ENCODE results near the gene TTC16. TPM values are rescaled to one million over a fixed set of nuclear protein-coding genes. Genes with fewer than 3 reads are reported as not detected.

TTC16 gene
- total and polyA plus RNA-seq, 2 of the 8 experiments (the other 6 are each of a cell fraction or from before 2014, with no cell fraction given): 0.03 TPM; not detected in 1

- H3K4me3 ChIP-seq (ENCODE audit: extremely low read depth in 1 of 4, insufficient read depth in 2 of 4, low read depth in 3 of 4, low read length in 4 of 4): no peak overlapping the region
- POLR2A ChIA-PET (ENCODE audit: partially characterized antibody): interaction anchor here (0.7 to 1.7 kb wide), 5 partner anchors 13 to 101 kb away, joined by 3 to 6 read pairs (median 4); no protein-coding TSS in a partner anchor
These were observed 63.5 kb downstream of the TTC16 start for GRCh38 chr9:127779136-127779981.

More at GRCh38 chr9:127779136-127779981, 63.5 kb downstream of the TTC16 start:
- no peak overlapping the region for H3K56ac ChIP-seq (replicated peaks; ENCODE audit: insufficient read length, low read depth, low read length)
- no peaks in the 10 kb centered on the region for H3K9me3 ChIP-seq (ENCODE audit: insufficient read depth in 2 of 2, low read depth in 1 of 2, low read length in 1 of 2)
- H3K36me3 ChIP-seq (ENCODE audit: control insufficient read depth in 2 of 4, insufficient read depth in 4 of 4, low read length in 3 of 4): no peaks in the 10 kb centered on the region
- no peak overlapping the region for H3K23ac ChIP-seq (ENCODE audit: insufficient read length)
- no peaks in the 10 kb centered on the region for H4K20me1 ChIP-seq (replicated peaks in 1 of 2; ENCODE audit: control insufficient read depth in 1 of 2, insufficient read depth in 2 of 2, low read length in 2 of 2)
- no peaks in the 10 kb centered on the region for H3K23me2 ChIP-seq (ENCODE audit: low read depth, low read length)
- H4K91ac ChIP-seq (replicated peaks; ENCODE audit: insufficient read length, low read length): peak overlapping the region; percentile 80
- H4K8ac ChIP-seq (ENCODE audit: extremely low read depth, insufficient read depth, low read length): no peak overlapping the region; the same call in 1 of the 2 replicates
- CTCF ChIA-PET (ENCODE audit: partially characterized antibody): interaction anchor here (0.7 to 16.2 kb wide), 13 partner anchors 12 to 142 kb away, joined by 3 to 227 read pairs (median 4); partner anchors contain the start of genes CFAP157 and TOR2A
- peak overlapping the region; percentile 68; the same call in 1 of the 2 replicates for H2BK5ac ChIP-seq (ENCODE audit: low read depth, low read length)
- DNase-seq (ENCODE audit: low read depth in 1 of 2, low spot score in 2 of 2): no peak
- H3K14ac ChIP-seq (ENCODE audit: insufficient read length): no peak overlapping the region
- peak overlapping the region; percentile 32; the same call in 1 of the 2 replicates for H2AK5ac ChIP-seq (ENCODE audit: low read depth, low read length)
- H3K4ac ChIP-seq (replicated peaks; ENCODE audit: insufficient read length, low read depth, low read length): no peak overlapping the region
- H2BK12ac ChIP-seq (ENCODE audit: low read depth, low read length): peak overlapping the region; percentile 93; the same call in 1 of the 2 replicates
- H2AFZ ChIP-seq (ENCODE audit: low read length): no peak overlapping the region
- H3K27me3 ChIP-seq (replicated peaks in 1 of 4; ENCODE audit: control insufficient read depth in 3 of 4, extremely low read depth in 1 of 4, insufficient read depth in 3 of 4, low read length in 3 of 4): no peaks in the 10 kb centered on the region
- H3K27ac ChIP-seq (ENCODE audit: low read depth, low read length): no peak overlapping the region; the same call in 1 of the 2 replicates
- no peaks in the 10 kb centered on the region for H3K79me2 ChIP-seq (ENCODE audit: control insufficient read depth in 1 of 2, insufficient read depth in 2 of 2, low read length in 2 of 2)
- no peak overlapping the region for H3K4me2 ChIP-seq (ENCODE audit: insufficient read depth in 1 of 2, low read depth in 2 of 2, low read length in 2 of 2)
- 0 out of 2 replicates have a peak overlapping the region, but pooled peaks have one; percentile 61 for H2BK20ac ChIP-seq (ENCODE audit: low read length)
- WGBS, 2 experiments (ENCODE audit: extremely low coverage in 1 of 2, insufficient coverage in 1 of 2, insufficient read length in 1 of 2, insufficient replicate concordance in 2 of 2, low coverage in 1 of 2, low lambda C conversion rate in 2 of 2, missing lambda C conversion rate in 1 of 2): 86% methylated on average over 17 of the region's 17 CpGs; no CpG with 5 or more reads in 1 of the 2 experiments
- H3K79me1 ChIP-seq (ENCODE audit: low read depth, low read length): no peaks in the 10 kb centered on the region
- H2BK15ac ChIP-seq (ENCODE audit: low read length): peak overlapping the region; percentile 92; the same call in 1 of the 2 replicates
- H3K18ac ChIP-seq (ENCODE audit: extremely low read depth, low read length): peak overlapping the region; percentile 51; the same call in 1 of the 2 replicates
- H2BK120ac ChIP-seq (replicated peaks; ENCODE audit: low read depth, low read length): peak overlapping the region; percentile 84
- peak overlapping the region in 2 of 4 experiments; percentile 13 to 31; a peak in 2 of 7 replicates for H3K9ac ChIP-seq (replicated peaks in 1 of 4; ENCODE audit: extremely low read depth in 1 of 4, low read depth in 3 of 4, low read length in 3 of 4)
- FAIRE-seq: no peak
- peaks cover 0 to 20% (median 15%) of the 10 kb centered on the region in 4 experiments; a peak in 6 of 7 replicates for H3K4me1 ChIP-seq (replicated peaks in 1 of 4; ENCODE audit: control insufficient read depth in 3 of 4, insufficient read depth in 4 of 4, low read length in 3 of 4)
- peak overlapping the region; percentile 47 for H4K5ac ChIP-seq (ENCODE audit: insufficient read length, low read depth, low read length)
